ENCODE results near the gene PPL.

DNA sequence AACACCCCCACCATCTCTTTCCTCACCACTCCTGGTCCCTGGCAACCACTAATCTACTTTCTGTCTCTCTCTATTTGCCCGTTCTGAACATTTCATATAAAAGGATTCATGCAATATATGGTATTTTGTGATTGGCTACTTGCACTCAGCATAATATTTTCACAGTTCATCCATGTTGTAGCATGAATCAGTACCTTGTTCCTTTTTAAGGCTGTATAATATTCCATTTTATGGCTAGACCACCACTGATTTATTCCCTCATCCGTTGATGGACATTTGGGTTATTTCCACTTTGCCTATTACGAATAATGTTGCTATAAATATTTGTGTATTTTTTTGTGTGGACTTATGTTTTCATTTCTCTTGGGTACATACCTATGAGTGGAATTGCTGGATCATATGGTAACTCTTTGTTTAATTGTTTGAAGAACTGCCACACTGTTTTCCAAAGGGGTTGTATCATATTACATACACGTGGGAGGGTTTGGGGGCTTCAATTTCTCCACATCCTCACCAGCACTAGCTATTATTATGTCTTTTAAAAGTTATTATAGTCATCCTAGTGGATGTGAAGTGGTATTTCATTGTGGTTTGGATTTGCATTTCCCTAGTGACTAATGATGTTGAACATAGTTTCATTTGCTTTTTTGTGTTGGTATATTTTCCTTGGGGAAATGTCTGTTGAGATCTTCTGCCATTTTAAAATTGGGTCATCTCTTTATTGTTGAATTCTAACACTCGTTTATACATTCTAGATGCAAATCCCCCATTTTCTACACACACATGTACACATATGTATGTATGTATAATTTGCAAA, 47.4 kb upstream of the PPL start:
- TF ChIP-seq, protein P1, sequence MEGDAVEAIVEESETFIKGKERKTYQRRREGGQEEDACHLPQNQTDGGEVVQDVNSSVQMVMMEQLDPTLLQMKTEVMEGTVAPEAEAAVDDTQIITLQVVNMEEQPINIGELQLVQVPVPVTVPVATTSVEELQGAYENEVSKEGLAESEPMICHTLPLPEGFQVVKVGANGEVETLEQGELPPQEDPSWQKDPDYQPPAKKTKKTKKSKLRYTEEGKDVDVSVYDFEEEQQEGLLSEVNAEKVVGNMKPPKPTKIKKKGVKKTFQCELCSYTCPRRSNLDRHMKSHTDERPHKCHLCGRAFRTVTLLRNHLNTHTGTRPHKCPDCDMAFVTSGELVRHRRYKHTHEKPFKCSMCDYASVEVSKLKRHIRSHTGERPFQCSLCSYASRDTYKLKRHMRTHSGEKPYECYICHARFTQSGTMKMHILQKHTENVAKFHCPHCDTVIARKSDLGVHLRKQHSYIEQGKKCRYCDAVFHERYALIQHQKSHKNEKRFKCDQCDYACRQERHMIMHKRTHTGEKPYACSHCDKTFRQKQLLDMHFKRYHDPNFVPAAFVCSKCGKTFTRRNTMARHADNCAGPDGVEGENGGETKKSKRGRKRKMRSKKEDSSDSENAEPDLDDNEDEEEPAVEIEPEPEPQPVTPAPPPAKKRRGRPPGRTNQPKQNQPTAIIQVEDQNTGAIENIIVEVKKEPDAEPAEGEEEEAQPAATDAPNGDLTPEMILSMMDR (IDR thresholded peaks at IDR 0.05), result no peak
- no peak for TF ChIP-seq POLR2A (IDR thresholded peaks at IDR 0.05)

Data from right lobe of liver (tissue), 4 donors.